GM12878 (cell line): ENCODE measurements around the gene FSHR. TPM values are rescaled to one million over a fixed set of nuclear protein-coding genes. Genes with fewer than 3 reads are reported as not detected.
A peak's percentile ranks its signal among the peaks of the same experiment; 100 is the strongest.

ENCODE experiments used
- ATAC-seq: fragments of 200-7000 bp; cut with Tn5 transposase; 3 replicates; pipeline ENCODE4 v1.9.1; 2020; ENCODE audit warnings: mild to moderate bottlenecking, moderate library complexity
- BruUV-seq: library from RNA; stranded (reverse); fragments of 400-500 nt; replicated peaks from 2 replicates; lab custom pipeline; 2021; lab: Mats Ljungman, UMichigan
- CTCF ChIA-PET: fragments of 300-600 bp; sonication (Branson Sonifier 250); formaldehyde crosslinking; extraction: SDS; loops from one replicate; lab custom pipeline; 2021; ENCODE audit warnings: inconsistent platforms; lab: Yijun Ruan, JAX
- POLR2A ChIA-PET: fragments of 350-600 bp; formaldehyde crosslinking; extraction: SDS; loops from one replicate; lab custom pipeline; 2021; ENCODE audit warnings: inconsistent platforms; lab: Charles Lee
- RAD21 ChIA-PET: fragments of 300-600 bp; sonication (Branson Sonifier 250); formaldehyde crosslinking; loops from one replicate; lab custom pipeline; 2023; ENCODE audit warnings: antibody characterized with exemption; ENCODE audit not compliant: unreplicated experiment; lab: Charles Lee
- SMC1A ChIA-PET: fragments of 300-600 bp; sonication (Branson Sonifier 250); formaldehyde crosslinking; loops from one replicate; lab custom pipeline; 2023; ENCODE audit not compliant: unreplicated experiment, uncharacterized antibody; lab: Charles Lee
- DNase-seq: peaks from one replicate; pipeline ENCODE4 v3.0.0-alpha.2; 2011; ENCODE audit warnings: low read depth, low spot score
- FAIRE-seq: peaks from 3 replicates; lab custom pipeline; 2011; peaks lifted over from hg19 to GRCh38; lab: Jason Lieb, UNC
- H2AFZ ChIP-seq: 2 replicates; pipeline ENCODE4 v1.6.0; 2011; ENCODE audit warnings: low read depth, low read length, control low read depth; ENCODE audit not compliant: control insufficient read depth
- H3K27ac ChIP-seq: 2 replicates; pipeline ENCODE4 v1.5.1; 2011; ENCODE audit warnings: control low read depth; ENCODE audit not compliant: control insufficient read depth, insufficient read depth
- H3K27me3 ChIP-seq, 2 experiments: replicated peaks in 1 of 2; 2 replicates each; pipeline versions ENCODE4 v1.6.0 to v1.6.1; 2011; ENCODE audit warnings: low read length in 1 of 2; ENCODE audit not compliant: control insufficient read depth in 2 of 2, insufficient read depth in 2 of 2
- H3K36me3 ChIP-seq, 2 experiments: 2 replicates each; pipeline ENCODE4 v1.5.1; 2011; ENCODE audit warnings: low read length in 1 of 2; ENCODE audit not compliant: control insufficient read depth in 2 of 2, insufficient read depth in 2 of 2
- H3K4me1 ChIP-seq: 2 replicates; pipeline ENCODE4 v1.6.1; 2011; ENCODE audit warnings: mild to moderate bottlenecking, low read length, moderate library complexity, mixed read lengths; ENCODE audit not compliant: control insufficient read depth, insufficient read depth
- H3K4me2 ChIP-seq: 2 replicates; pipeline ENCODE4 v1.6.0; 2011; ENCODE audit warnings: control low read depth; ENCODE audit not compliant: control insufficient read depth, insufficient read depth
- H3K4me3 ChIP-seq: fragments of 200-600 bp; sonication (generic); 2 replicates; pipeline ENCODE4 v1.5.1; 2016
- H3K79me2 ChIP-seq: 2 replicates; pipeline ENCODE4 v1.6.0; 2011; ENCODE audit warnings: low read length; ENCODE audit not compliant: control insufficient read depth, insufficient read depth
- H3K9ac ChIP-seq: 2 replicates; pipeline ENCODE4 v1.8.0; 2011; ENCODE audit warnings: low read length, control low read depth, mixed read lengths; ENCODE audit not compliant: control insufficient read depth, insufficient read depth
- H3K9me3 ChIP-seq: replicated peaks from 3 replicates; pipeline ENCODE4 v1.5.1; 2011; ENCODE audit warnings: mild to moderate bottlenecking, low read length; ENCODE audit not compliant: control insufficient read depth, insufficient read depth
- H4K20me1 ChIP-seq: 2 replicates; pipeline ENCODE4 v1.6.0; 2011; ENCODE audit not compliant: control insufficient read depth, insufficient read depth
- ELK1 ChIP-seq: IDR thresholded peaks from 2 replicates; pipeline ENCODE4 v1.6.1; 2012; ENCODE audit warnings: low read depth, low read length, improper control_type of control experiment
- JUND ChIP-seq: IDR thresholded peaks from 2 replicates; pipeline ENCODE4 v1.6.1; 2012; ENCODE audit warnings: low read depth, mild to moderate bottlenecking, low read length, improper control_type of control experiment, moderate library complexity
- PAX5 ChIP-seq: IDR thresholded peaks from 2 replicates; pipeline ENCODE4 v1.6.1; 2011; ENCODE audit warnings: low read depth, low read length, borderline replicate concordance
- RAD21 ChIP-seq: IDR thresholded peaks from 2 replicates; pipeline ENCODE4 v1.6.1; 2011; ENCODE audit warnings: mild to moderate bottlenecking, low read depth, low read length, moderate library complexity; ENCODE audit not compliant: insufficient read depth
- RB1 ChIP-seq: fragments of 450-650 bp; formaldehyde crosslinking; IDR thresholded peaks from 2 replicates; pipeline ENCODE4 v1.6.1; 2017; ENCODE audit warnings: mild to moderate bottlenecking, borderline replicate concordance
- RUNX3 ChIP-seq: IDR thresholded peaks from 2 replicates; pipeline ENCODE4 v1.6.1; 2012; ENCODE audit warnings: low read length, inconsistent platforms
- SKIL ChIP-seq: fragments of 450-650 bp; IDR thresholded peaks from 2 replicates; pipeline ENCODE4 v1.6.1; 2017; ENCODE audit warnings: mild to moderate bottlenecking, low read depth, inconsistent platforms; ENCODE audit not compliant: poor library complexity, severe bottlenecking
- SMAD1 ChIP-seq: fragments of 450-650 bp; IDR thresholded peaks from 2 replicates; pipeline ENCODE4 v1.6.1; 2018; ENCODE audit warnings: mild to moderate bottlenecking, low read depth; ENCODE audit not compliant: partially characterized antibody
- SMC3 ChIP-seq: IDR thresholded peaks from 2 replicates; pipeline ENCODE4 v1.6.1; 2011; ENCODE audit warnings: low read length, improper control_type of control experiment, borderline replicate concordance
- SPI1 ChIP-seq: IDR thresholded peaks from 2 replicates; pipeline ENCODE4 v1.6.1; 2011; ENCODE audit warnings: low read depth, mild to moderate bottlenecking, low read length, moderate library complexity, borderline replicate concordance; ENCODE audit not compliant: insufficient read depth
- TCF3 ChIP-seq: IDR thresholded peaks from 2 replicates; pipeline ENCODE4 v1.6.1; 2012; ENCODE audit warnings: low read depth, mild to moderate bottlenecking, low read length, borderline replicate concordance; ENCODE audit not compliant: insufficient read depth
- ZNF217 ChIP-seq: fragments of 450-650 bp; IDR thresholded peaks from 2 replicates; pipeline ENCODE4 v1.6.1; 2017; ENCODE audit warnings: antibody characterized with exemption, mild to moderate bottlenecking
- ZZZ3 ChIP-seq: IDR thresholded peaks from 2 replicates; pipeline ENCODE4 v1.6.1; 2011; ENCODE audit warnings: low read depth; ENCODE audit not compliant: control insufficient read depth, insufficient read length
- WGBS: methylation state at CpG from one replicate; pipeline ENCODE4 v1.1.6; 2016; ENCODE audit warnings: low lambda C conversion rate; ENCODE audit not compliant: insufficient replicate concordance, insufficient coverage; ENCODE audit errors: missing lambda C conversion rate; 5-methylcytosine and 5-hydroxymethylcytosine counted together
- in situ Hi-C: fragments of 300-500 bp; cut with MboI; formaldehyde crosslinking; loops from 9 replicates; pipeline ENCODE4 v1.14.3; 2018; ENCODE audit warnings: mixed read lengths
- intact Hi-C: fragments of 100-400 bp; cut with micrococcal nuclease; formaldehyde crosslinking; loops from one replicate; pipeline ENCODE4 v1.14.2; 2022; ENCODE audit not compliant: unreplicated experiment
- polyA plus RNA-seq, 11 experiments: library from polyadenylated mRNA; depleted of rRNA in 4 of 11; unstranded in 6 of 11; stranded (reverse) in 5 of 11; fragments of >200 nt; fragmentation: Nextera tagmentation in 4 of 11; fragmentation: Illumina TruSeq in 1 of 11; extraction: Ambion mirVana in 4 of 11; extraction: Trizol in 1 of 11; gene quantifications; 1 replicate in 1 of 11; 2 replicates in 10 of 11; pipeline versions ENCODE4 v1.2.1 to v1.2.3, GENCODE V29; 2011 to 2016; ENCODE audit warnings: inconsistent platforms in 2 of 11, missing spikeins in 2 of 11, low read depth in 1 of 11
- total RNA-seq, 4 experiments: library from RNA; depleted of rRNA in 3 of 4; stranded (reverse); fragments of >200 nt in 3 of 4; fragmentation: Illumina TruSeq in 1 of 4; extraction: Trizol in 1 of 4; gene quantifications; 2 replicates each; pipeline versions ENCODE4 v1.2.1 to v1.2.3, GENCODE V29; 2013 to 2021
- TF ChIP-seq, protein P1 (sequence below), 3 experiments: IDR thresholded peaks in 2 of 3; conservative IDR thresholded peaks in 1 of 3; 2 replicates each; pipeline ENCODE4 v1.5.1; 2011; ENCODE audit warnings: low read depth in 3 of 3, low read length in 3 of 3, mild to moderate bottlenecking in 3 of 3, control low read depth in 2 of 3, moderate library complexity in 2 of 3, inconsistent platforms in 1 of 3, mixed read lengths in 1 of 3; ENCODE audit not compliant: control insufficient read depth in 2 of 3, insufficient read depth in 1 of 3; ENCODE audit errors: extremely low read depth in 1 of 3
- TF ChIP-seq, protein P2 (sequence below): fragments of 450-650 bp; IDR thresholded peaks from 2 replicates; pipeline ENCODE4 v1.6.1; 2017; ENCODE audit warnings: borderline replicate concordance

The FSHR gene
- total and polyA plus RNA-seq, 10 of the 15 experiments (the other 5 are each of a cell fraction or from before 2014, with no cell fraction given): not detected

DNA sequence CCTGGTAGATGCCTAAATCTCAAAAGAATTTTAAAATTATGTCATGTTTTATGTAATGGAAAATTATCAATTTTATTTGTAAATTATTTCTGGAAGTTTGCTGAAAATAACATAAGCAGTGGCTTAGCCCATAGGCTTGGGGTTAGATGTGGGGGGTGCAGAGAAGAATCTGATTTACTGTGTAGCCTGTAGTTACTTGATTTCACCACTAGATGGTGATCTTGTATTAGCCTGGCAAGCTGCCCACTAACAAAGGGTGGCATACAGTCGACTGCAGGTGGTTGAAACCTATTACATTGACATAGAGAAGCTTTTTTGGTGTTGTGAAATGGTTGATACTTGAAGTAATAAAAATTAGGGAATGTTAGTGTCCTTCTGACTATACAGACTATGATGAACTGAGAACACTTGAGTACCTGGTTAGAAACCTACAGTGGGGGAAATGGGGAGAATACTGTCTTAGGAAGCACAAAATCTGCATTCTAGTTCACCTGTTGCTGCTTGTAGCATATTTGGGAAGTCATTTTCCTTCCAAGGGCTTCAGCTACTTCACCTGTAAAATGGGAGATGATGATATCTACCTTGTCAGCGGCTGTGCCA lies 207.8 kb downstream of the FSHR start:
- in situ Hi-C loops (loop anchor here (10.0 kb wide), 3 partner anchors 548 to 1458 kb away; no protein-coding TSS in a partner anchor), intact Hi-C loops (loop anchor here (1.0 to 10.0 kb wide), 7 partner anchors 228 to 1548 kb away; no protein-coding TSS in a partner anchor)
- ChIA-PET POLR2A (no interaction called here), RAD21 (interaction anchor here (1.0 to 1.7 kb wide), 4 partner anchors 544 to 1456 kb away, joined by 3 to 13 read pairs (median 7); no protein-coding TSS in a partner anchor), SMC1A (interaction anchor here (0.6 to 2.7 kb wide), 5 partner anchors 21 to 1456 kb away, joined by 3 to 13 read pairs (median 4); no protein-coding TSS in a partner anchor), CTCF (interaction anchor here (1.1 to 4.1 kb wide), 10 partner anchors 10 to 1545 kb away, joined by 3 to 30 read pairs (median 6); no protein-coding TSS in a partner anchor)
- no peaks in the 10 kb centered on the region for H3K9me3 ChIP-seq
- no peak overlapping the region for H3K9ac ChIP-seq
- H4K20me1 ChIP-seq: no peaks in the 10 kb centered on the region
- H2AFZ ChIP-seq: no peak overlapping the region
- no peak overlapping the region for H3K4me3 ChIP-seq
- 18% methylated on average over 2 of the region's 2 CpGs for WGBS
- DNase-seq: peak; percentile 20
- no peaks in the 10 kb centered on the region; a peak in 1 of 4 replicates for H3K27me3 ChIP-seq
- ATAC-seq: peak; percentile 98
- H3K4me1 ChIP-seq: no peaks in the 10 kb centered on the region
- no peak overlapping the region for H3K27ac ChIP-seq
- no TSS peak for BruUV-seq
- no peaks in the 10 kb centered on the region for H3K79me2 ChIP-seq
- H3K4me2 ChIP-seq: no peak overlapping the region
- H3K36me3 ChIP-seq: no peaks in the 10 kb centered on the region
- peak; percentile 56 for FAIRE-seq
- no peak for TF ChIP-seq ELK1
- TF ChIP-seq RAD21: peak; percentile 97
- TF ChIP-seq RB1: no peak
- TF ChIP-seq ZNF217: no peak
- no peak for TF ChIP-seq SPI1
- TF ChIP-seq ZZZ3: no peak
- TF ChIP-seq, protein P1, sequence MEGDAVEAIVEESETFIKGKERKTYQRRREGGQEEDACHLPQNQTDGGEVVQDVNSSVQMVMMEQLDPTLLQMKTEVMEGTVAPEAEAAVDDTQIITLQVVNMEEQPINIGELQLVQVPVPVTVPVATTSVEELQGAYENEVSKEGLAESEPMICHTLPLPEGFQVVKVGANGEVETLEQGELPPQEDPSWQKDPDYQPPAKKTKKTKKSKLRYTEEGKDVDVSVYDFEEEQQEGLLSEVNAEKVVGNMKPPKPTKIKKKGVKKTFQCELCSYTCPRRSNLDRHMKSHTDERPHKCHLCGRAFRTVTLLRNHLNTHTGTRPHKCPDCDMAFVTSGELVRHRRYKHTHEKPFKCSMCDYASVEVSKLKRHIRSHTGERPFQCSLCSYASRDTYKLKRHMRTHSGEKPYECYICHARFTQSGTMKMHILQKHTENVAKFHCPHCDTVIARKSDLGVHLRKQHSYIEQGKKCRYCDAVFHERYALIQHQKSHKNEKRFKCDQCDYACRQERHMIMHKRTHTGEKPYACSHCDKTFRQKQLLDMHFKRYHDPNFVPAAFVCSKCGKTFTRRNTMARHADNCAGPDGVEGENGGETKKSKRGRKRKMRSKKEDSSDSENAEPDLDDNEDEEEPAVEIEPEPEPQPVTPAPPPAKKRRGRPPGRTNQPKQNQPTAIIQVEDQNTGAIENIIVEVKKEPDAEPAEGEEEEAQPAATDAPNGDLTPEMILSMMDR (IDR thresholded peaks at IDR 0.05 in 2 of 3, conservative IDR thresholded peaks at IDR 0.05 in 1 of 3; ENCODE audit: control insufficient read depth in 2 of 3, extremely low read depth in 1 of 3, insufficient read depth in 1 of 3, low read depth in 3 of 3, low read length in 3 of 3): peak; percentile 83 to 90 (median 85); a peak in 5 of 6 replicates
- TF ChIP-seq SMAD1: peak; percentile 85
- no peak for TF ChIP-seq TCF3
- no peak for TF ChIP-seq JUND
- peak; percentile 59 for TF ChIP-seq SKIL
- TF ChIP-seq, protein P2, sequence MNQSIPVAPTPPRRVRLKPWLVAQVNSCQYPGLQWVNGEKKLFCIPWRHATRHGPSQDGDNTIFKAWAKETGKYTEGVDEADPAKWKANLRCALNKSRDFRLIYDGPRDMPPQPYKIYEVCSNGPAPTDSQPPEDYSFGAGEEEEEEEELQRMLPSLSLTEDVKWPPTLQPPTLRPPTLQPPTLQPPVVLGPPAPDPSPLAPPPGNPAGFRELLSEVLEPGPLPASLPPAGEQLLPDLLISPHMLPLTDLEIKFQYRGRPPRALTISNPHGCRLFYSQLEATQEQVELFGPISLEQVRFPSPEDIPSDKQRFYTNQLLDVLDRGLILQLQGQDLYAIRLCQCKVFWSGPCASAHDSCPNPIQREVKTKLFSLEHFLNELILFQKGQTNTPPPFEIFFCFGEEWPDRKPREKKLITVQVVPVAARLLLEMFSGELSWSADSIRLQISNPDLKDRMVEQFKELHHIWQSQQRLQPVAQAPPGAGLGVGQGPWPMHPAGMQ: no peak
- TF ChIP-seq SMC3: peak; percentile 96
- TF ChIP-seq RUNX3: 0 out of 2 replicates have a peak, but pooled peaks have one; percentile 22
- no peak for TF ChIP-seq PAX5
